ENCODE results near the gene RNU1-1.
"Not testable (repeated sequence)": the region's sequence is repeated elsewhere in the genome, so short reads cannot be mapped to it uniquely, and the experiment has no call there.

The RNU1-1 gene

GRCh38 chr1:16491056-16491675 is 22.9 kb downstream of the RNU1-1 start:
- DNase-seq: no peak

DNA sequence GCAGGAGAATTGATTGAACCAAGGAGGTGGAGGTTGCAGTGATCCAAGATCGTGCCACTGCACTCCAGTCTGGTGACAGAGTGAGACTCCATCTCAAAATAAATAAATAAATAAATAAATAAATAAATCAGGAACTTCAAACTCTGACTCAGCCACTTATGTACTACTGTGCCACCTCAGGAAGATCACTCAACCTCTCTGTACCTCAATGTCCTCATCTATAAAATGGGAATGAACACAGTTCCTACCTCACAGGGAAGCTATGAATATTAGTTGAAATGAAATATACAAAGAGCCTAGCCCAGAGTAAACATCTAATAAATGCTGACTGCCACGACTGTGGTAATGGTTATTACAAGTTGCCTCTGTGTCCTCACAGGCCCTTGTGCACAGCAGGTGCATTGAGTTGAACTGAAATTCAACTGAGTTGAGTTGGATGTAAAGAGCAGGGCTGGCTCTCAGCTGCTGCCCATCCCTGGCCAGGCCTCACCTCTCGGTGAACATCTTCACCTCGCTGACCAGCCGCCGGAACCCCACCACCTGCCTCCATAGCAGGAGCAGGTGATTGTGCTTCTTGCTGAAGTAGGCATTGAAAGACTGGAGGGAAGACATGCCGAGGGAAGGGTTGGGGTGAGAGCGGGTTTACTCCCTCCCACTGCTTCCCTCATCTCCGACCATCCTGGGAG is 24.7 kb downstream of the RNU1-1 start:
- DNase-seq: not testable (repeated sequence)

GRCh38 chr1:16487011-16487410 is 27.1 kb downstream of the RNU1-1 start:
- DNase-seq: not testable (repeated sequence)

- DNase-seq: not testable (repeated sequence)
Measured at GRCh38 chr1:16486316-16486715, 27.8 kb downstream of the RNU1-1 start.

- no peak for DNase-seq
Measured at GRCh38 chr1:16484931-16485330, 29.2 kb downstream of the RNU1-1 start.

DNA sequence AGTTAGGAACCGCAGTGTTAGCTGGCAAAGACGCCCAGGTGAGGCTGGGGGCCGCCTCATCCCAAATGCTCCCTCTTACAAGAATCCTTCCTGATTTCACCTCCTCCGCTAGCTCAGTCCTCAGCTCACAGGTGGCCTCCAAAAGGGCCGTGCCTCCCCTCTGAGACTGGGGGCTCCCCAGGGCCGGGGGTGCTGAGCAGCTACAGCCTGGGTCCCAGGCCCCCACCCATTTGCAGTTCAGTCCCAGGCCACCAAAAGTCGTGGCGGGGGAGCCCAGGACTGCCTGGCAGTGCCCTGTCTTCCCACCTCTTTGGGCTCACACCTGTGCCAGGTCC is 29.6 kb downstream of the RNU1-1 start:
- DNase-seq: no peak

DNA sequence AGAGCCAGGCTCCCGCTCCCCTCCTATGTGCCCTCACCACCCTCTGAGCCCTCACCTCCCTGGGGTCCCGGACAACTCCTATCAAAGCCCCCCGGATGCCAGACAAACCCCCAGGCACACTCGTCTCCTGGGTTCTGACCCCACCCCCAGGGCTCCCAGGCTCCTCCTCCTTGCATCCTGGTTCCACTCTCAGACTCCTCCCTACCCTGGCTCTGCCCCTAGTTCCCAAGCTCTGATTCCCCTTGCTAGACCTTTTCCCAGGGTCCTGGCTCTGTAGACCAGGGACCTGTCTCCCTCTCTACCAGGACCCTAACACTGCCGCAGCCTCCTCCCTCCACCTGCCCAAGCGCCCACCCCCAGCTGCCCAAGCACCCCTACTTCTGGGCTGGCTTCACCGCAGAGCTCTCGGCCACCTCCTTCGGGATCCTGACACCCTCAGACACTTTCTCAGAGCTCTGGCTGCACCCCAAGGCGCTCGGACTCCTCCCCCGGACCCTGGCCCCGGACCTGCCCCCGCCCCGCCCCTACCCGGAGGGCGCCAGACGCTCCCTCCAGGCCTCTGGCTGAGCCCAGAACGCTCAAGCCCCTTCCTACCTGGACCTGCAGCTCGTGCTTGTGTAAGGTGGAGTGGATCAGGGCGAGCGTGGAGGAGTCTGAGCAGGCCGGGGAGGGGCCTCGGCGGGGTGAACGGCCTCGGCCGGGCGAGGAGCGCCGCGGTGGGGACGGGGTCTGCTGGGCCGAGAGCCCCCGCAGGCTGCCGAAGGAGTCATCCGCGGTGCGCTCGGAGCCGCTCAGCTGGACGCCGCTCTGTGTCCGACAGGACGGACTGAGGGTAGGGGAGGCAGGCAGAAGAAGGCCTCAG is 30.2 kb downstream of the RNU1-1 start:
- not testable (repeated sequence) for DNase-seq

- not testable (repeated sequence) for DNase-seq
Measured at GRCh38 chr1:16483146-16483545, 30.9 kb downstream of the RNU1-1 start.

DNA sequence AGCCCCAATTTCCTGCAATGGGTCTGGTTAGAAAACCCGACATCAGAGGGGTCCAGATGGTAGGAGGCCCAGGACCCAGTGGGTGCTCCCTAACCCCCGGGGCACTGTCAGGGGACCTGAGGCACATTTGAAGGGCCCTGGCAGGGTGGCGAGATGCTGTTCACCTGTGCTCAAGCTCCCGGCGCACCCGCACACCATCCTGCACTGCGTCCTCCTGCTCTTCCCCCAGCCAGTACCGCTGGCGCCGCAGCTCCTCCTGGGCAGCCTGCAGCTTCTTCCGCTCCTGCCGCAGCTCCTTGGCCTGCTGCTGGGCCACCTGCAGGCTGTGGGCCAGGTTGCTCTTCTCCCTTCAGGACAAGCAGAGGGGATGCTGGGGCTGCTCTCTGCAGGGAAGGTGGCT is 36.0 kb downstream of the RNU1-1 start:
- no peak for DNase-seq

- not testable (repeated sequence) for DNase-seq
Measured at GRCh38 chr1:16475771-16476770, 38.0 kb downstream of the RNU1-1 start.

DNA sequence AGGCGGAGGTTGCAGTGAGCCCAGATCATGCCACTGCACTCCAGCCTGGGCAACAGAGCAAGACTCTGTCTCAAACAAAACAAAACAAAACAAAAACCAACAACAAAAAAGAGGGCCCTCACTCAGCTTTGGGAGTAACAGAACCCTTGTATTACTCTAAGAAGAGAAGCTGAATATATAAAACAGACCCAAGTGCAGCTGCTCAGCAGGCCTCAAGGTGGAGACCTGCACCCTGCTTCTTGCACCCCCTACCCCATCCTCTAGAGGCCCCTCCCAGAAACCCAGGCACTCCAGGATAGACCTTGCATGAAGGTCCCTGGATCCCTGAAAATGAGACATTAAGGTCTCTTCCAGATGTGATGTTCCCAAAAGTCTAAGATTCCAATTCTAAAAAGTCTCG is 39.2 kb downstream of the RNU1-1 start:
- DNase-seq: peak; percentile 7

DNA sequence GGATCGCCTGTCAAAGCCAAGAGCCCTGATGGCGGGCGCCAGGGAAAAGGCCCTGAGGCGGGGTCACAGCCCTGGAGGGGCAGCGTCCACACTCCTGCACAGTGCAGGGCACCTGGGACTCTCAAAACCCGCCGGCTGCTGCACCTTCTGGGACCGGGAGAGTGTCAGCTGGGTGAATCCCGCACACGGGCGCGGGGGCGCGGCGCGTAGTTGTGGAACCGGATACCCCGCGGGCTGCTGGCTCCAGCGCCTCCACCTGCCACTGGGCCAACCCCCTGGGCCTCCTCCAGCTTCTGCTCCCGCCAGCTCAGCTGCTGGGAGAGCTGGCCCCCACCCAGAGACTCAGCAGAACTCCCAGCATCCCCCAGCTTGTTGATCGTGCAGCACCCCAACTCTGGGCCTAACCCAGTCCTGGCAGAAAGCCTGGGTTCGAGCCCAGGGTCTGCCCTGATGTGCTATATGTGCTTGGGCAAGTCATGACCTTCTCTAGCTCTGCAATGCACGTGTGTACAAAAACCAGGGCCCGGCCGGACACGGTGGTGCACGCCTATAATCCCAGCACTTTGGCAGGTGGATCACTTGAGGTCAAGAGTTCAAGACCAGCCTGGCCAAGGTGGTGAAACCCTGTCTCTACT is 39.8 kb downstream of the RNU1-1 start:
- DNase-seq: no peak

GRCh38 chr1:16468558-16468957 is 45.5 kb downstream of the RNU1-1 start:
- no peak for DNase-seq

DNA sequence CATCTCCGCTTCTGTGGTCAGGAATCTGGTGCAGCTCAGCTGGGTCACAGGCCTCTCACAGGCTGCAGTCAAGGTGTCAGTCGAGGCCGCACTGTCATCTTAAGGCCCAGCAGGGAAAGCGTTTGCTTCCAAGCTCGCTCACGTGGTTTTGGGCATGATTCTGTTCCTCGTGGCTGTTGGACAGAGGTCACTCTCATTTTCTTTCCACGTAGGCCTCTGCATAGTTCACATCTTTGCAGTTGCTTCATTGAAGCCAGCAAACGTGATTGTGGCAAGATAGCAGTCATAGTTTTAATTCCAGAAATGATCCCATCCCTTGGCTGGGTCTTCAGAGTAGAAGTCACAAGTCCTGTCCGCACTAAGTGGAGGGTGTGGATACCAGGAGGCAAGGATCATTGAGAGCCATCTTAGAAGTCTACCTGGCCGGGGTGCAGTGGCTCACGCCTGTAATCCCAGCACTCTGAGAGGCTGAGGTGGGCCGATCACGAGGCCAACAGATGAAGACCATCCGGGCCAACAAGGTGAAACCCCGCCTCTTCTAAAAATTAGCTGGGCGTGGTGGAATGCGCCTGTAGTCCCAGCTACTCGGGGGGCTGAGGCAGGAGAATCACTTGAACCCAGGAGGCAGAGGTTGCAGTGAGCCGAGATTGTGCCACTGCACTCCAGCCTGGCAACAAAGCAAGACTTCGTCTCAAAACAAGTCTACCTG is 49.0 kb downstream of the RNU1-1 start:
- DNase-seq: no peak
